ENCODE results near the gene JAZF1.

The JAZF1 gene

DNA sequence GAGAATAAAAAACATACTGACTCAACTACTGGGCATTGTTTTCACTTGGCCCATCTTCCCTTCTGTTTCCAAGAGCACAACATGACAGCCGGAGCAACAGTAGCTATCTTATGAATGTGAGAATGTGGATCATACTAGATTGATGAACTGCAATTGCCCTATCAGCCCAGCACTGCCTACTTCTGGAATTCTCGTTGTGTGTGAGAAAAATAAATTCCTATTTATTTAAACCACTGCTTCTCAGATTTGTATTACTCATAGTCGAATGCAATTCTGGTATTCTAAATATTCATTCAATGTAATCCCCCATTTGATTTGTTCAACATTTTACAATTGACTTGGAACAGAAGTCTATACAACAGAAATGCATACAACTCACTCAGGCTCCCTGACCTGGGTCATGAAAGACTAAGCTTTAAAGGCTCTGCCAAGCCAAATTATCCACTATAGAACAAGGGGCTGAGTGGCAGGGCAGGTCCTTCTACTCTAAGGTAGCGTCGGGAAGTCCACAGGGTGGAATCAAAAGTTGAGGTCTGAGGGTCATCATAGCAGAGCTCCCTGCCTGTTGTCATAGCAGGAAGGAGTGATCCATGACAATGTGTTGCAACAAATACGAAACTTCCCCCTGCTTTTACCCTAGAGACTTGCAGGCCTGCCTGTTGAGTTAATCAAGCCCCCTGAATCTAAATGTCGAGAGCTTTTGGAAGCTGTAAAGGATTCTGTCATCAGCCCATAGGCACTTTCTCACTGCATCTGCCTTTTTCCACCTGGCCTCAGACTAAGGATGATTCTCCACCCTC, 12.4 kb upstream of the JAZF1 start:
- H2BK15ac ChIP-seq (ENCODE audit: low read length): no peak overlapping the region

DNA sequence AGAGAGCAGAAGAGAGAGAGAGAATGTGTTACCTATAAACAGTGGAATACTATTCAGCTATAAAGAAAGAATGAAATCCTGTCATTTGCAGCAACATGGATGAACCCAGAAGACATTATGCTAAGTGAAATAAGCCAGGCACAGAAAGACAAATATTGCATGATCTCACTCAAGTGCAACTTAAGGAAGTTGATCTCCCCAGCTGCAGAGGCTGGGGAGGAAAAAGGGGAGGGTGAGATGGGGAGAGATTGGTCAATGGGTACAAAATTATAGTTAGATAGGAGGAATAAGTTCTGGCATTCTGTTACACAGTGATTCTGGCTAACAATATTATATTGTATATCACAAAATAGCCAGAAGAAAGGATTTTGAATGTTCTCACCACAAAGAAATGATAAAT, 11.2 kb upstream of the JAZF1 start:
- peaks cover 3 to 4% of the 10 kb centered on the region in 2 donors for H3K4me1 ChIP-seq (ENCODE audit: control insufficient read depth in 2 of 2, insufficient read depth in 1 of 2, low read depth in 1 of 2, low read length in 2 of 2)
- DNase-seq (ENCODE audit: low spot score): no peak
- H3K79me1 ChIP-seq (ENCODE audit: low read depth, low read length): no peaks in the 10 kb centered on the region
- no peaks in the 10 kb centered on the region for H3K9me3 ChIP-seq (replicated peaks in 1 of 2; ENCODE audit: control insufficient read depth in 2 of 2, insufficient read depth in 1 of 2, low read depth in 1 of 2, low read length in 2 of 2)
- H4K91ac ChIP-seq (ENCODE audit: low read depth, low read length, poor library complexity): no peak overlapping the region
- no peak overlapping the region for H2BK12ac ChIP-seq (ENCODE audit: low read length)
- H2BK15ac ChIP-seq (ENCODE audit: low read length): no peak overlapping the region
- no peak overlapping the region for H2BK120ac ChIP-seq (ENCODE audit: low read depth, low read length)
- no peak overlapping the region for H3K4me3 ChIP-seq (ENCODE audit: low read length in 2 of 2)
- H2AFZ ChIP-seq (ENCODE audit: low read length): no peak overlapping the region
- no peaks in the 10 kb centered on the region for H3K36me3 ChIP-seq (replicated peaks in 1 of 2; ENCODE audit: control insufficient read depth in 2 of 2, insufficient read depth in 2 of 2, low read length in 2 of 2)
- H3K14ac ChIP-seq (ENCODE audit: low read length): no peak overlapping the region
- no peak overlapping the region for H3K4me2 ChIP-seq (ENCODE audit: insufficient read depth, low read length, poor library complexity, severe bottlenecking)
- no peak overlapping the region for H2BK5ac ChIP-seq (ENCODE audit: low read length)
- H3K9ac ChIP-seq (ENCODE audit: low read depth, low read length, poor library complexity): no peak overlapping the region
- H2AK5ac ChIP-seq (ENCODE audit: low read depth, low read length): no peak overlapping the region
- no peak overlapping the region for H3K4ac ChIP-seq (ENCODE audit: low read length)
- peaks cover 0 to 45% (median 0%) of the 10 kb centered on the region in 3 experiments for H3K27me3 ChIP-seq (ENCODE audit: control insufficient read depth in 3 of 3, insufficient read depth in 3 of 3, low read depth in 1 of 3, low read length in 3 of 3)
- no peak overlapping the region for H3K18ac ChIP-seq (ENCODE audit: low read length)
- no peak overlapping the region for H4K8ac ChIP-seq (ENCODE audit: low read depth, low read length)
- no peak overlapping the region for H3K27ac ChIP-seq (replicated peaks; ENCODE audit: low read length)
- no peak overlapping the region for H3K23ac ChIP-seq (ENCODE audit: low read depth, low read length, poor library complexity)

More for the DNA sequence above, 12.4 kb upstream of the JAZF1 start:
- H4K8ac ChIP-seq (ENCODE audit: low read depth, low read length): no peak overlapping the region
- H2BK12ac ChIP-seq (ENCODE audit: low read length): no peak overlapping the region
- no peak overlapping the region for H2BK5ac ChIP-seq (ENCODE audit: low read length)
- no peak overlapping the region for H3K14ac ChIP-seq (ENCODE audit: low read length)
- peaks cover 3 to 4% of the 10 kb centered on the region in 2 donors for H3K4me1 ChIP-seq (ENCODE audit: control insufficient read depth in 2 of 2, insufficient read depth in 1 of 2, low read depth in 1 of 2, low read length in 2 of 2)
- no peak overlapping the region for H3K23ac ChIP-seq (ENCODE audit: low read depth, low read length, poor library complexity)
- no peak overlapping the region for H3K4me3 ChIP-seq (ENCODE audit: low read length in 2 of 2)
- no peak overlapping the region for H2AK5ac ChIP-seq (ENCODE audit: low read depth, low read length)
- no peaks in the 10 kb centered on the region for H3K36me3 ChIP-seq (replicated peaks in 1 of 2; ENCODE audit: control insufficient read depth in 2 of 2, insufficient read depth in 2 of 2, low read length in 2 of 2)
- H2BK120ac ChIP-seq (ENCODE audit: low read depth, low read length): no peak overlapping the region
- WGBS, 2 donors (ENCODE audit: extremely low coverage in 2 of 2, insufficient read length in 2 of 2, insufficient replicate concordance in 1 of 2): no CpG with 5 or more reads among the region's 7 CpGs
- H3K79me1 ChIP-seq (ENCODE audit: low read depth, low read length): no peaks in the 10 kb centered on the region
- H2AFZ ChIP-seq (ENCODE audit: low read length): no peak overlapping the region
- H3K4me2 ChIP-seq (ENCODE audit: insufficient read depth, low read length, poor library complexity, severe bottlenecking): no peak overlapping the region
- H3K9ac ChIP-seq (ENCODE audit: low read depth, low read length, poor library complexity): no peak overlapping the region
- H3K27me3 ChIP-seq (ENCODE audit: control insufficient read depth in 3 of 3, insufficient read depth in 3 of 3, low read depth in 1 of 3, low read length in 3 of 3): peaks cover 0 to 35% (median 0%) of the 10 kb centered on the region in 3 experiments
- H3K27ac ChIP-seq (replicated peaks; ENCODE audit: low read length): no peak overlapping the region
- no peak overlapping the region for H4K91ac ChIP-seq (ENCODE audit: low read depth, low read length, poor library complexity)
- H3K4ac ChIP-seq (ENCODE audit: low read length): no peak overlapping the region
- no peaks in the 10 kb centered on the region for H3K9me3 ChIP-seq (replicated peaks in 1 of 2; ENCODE audit: control insufficient read depth in 2 of 2, insufficient read depth in 1 of 2, low read depth in 1 of 2, low read length in 2 of 2)
- H3K18ac ChIP-seq (ENCODE audit: low read length): no peak overlapping the region
- DNase-seq (ENCODE audit: low spot score): no peak

DNA sequence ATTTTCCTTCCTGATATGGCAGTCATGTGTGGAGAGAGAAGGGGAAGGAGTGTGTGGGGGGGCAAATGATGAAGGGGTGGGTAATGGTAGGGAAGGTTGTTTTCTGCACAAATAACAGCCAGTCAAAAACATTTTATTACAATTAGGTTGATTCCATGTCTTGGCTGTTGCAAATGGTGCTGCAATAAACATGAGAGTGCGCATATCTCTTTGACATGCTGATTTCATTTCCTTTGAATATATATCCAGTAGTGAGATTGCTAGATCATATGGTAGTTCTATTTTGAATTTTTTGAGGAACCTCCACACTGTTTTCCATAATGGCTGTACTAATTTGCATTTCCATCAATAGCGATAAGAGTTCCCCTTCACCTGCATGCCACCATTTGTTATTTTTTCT, 10.6 kb upstream of the JAZF1 start:
- H3K27me3 ChIP-seq (ENCODE audit: control insufficient read depth in 3 of 3, insufficient read depth in 3 of 3, low read depth in 1 of 3, low read length in 3 of 3): peaks cover 0 to 45% (median 0%) of the 10 kb centered on the region in 3 experiments
- H3K4me2 ChIP-seq (ENCODE audit: insufficient read depth, low read length, poor library complexity, severe bottlenecking): no peak overlapping the region
- no peak overlapping the region for H2BK5ac ChIP-seq (ENCODE audit: low read length)
- no peak overlapping the region for H4K8ac ChIP-seq (ENCODE audit: low read depth, low read length)
- no peak overlapping the region for H3K4ac ChIP-seq (ENCODE audit: low read length)
- H3K9ac ChIP-seq (ENCODE audit: low read depth, low read length, poor library complexity): no peak overlapping the region
- H2BK15ac ChIP-seq (ENCODE audit: low read length): no peak overlapping the region
- no peaks in the 10 kb centered on the region for H3K36me3 ChIP-seq (replicated peaks in 1 of 2; ENCODE audit: control insufficient read depth in 2 of 2, insufficient read depth in 2 of 2, low read length in 2 of 2)
- H3K23ac ChIP-seq (ENCODE audit: low read depth, low read length, poor library complexity): no peak overlapping the region
- H2AFZ ChIP-seq (ENCODE audit: low read length): no peak overlapping the region
- WGBS, 2 donors (ENCODE audit: extremely low coverage in 2 of 2, insufficient read length in 2 of 2, insufficient replicate concordance in 1 of 2): no CpG with 5 or more reads among the region's 2 CpGs
- H2BK12ac ChIP-seq (ENCODE audit: low read length): no peak overlapping the region
- H2AK5ac ChIP-seq (ENCODE audit: low read depth, low read length): no peak overlapping the region
- no peak overlapping the region for H2BK120ac ChIP-seq (ENCODE audit: low read depth, low read length)
- H3K18ac ChIP-seq (ENCODE audit: low read length): no peak overlapping the region
- H3K4me3 ChIP-seq (ENCODE audit: low read length in 2 of 2): no peak overlapping the region
- H4K91ac ChIP-seq (ENCODE audit: low read depth, low read length, poor library complexity): no peak overlapping the region
- H3K9me3 ChIP-seq (replicated peaks in 1 of 2; ENCODE audit: control insufficient read depth in 2 of 2, insufficient read depth in 1 of 2, low read depth in 1 of 2, low read length in 2 of 2): no peaks in the 10 kb centered on the region
- no peak overlapping the region for H3K14ac ChIP-seq (ENCODE audit: low read length)
- no peak for DNase-seq (ENCODE audit: low spot score)
- H3K79me1 ChIP-seq (ENCODE audit: low read depth, low read length): no peaks in the 10 kb centered on the region
- H3K27ac ChIP-seq (replicated peaks; ENCODE audit: low read length): no peak overlapping the region
- peaks cover 3 to 4% of the 10 kb centered on the region in 2 donors for H3K4me1 ChIP-seq (ENCODE audit: control insufficient read depth in 2 of 2, insufficient read depth in 1 of 2, low read depth in 1 of 2, low read length in 2 of 2)

DNA sequence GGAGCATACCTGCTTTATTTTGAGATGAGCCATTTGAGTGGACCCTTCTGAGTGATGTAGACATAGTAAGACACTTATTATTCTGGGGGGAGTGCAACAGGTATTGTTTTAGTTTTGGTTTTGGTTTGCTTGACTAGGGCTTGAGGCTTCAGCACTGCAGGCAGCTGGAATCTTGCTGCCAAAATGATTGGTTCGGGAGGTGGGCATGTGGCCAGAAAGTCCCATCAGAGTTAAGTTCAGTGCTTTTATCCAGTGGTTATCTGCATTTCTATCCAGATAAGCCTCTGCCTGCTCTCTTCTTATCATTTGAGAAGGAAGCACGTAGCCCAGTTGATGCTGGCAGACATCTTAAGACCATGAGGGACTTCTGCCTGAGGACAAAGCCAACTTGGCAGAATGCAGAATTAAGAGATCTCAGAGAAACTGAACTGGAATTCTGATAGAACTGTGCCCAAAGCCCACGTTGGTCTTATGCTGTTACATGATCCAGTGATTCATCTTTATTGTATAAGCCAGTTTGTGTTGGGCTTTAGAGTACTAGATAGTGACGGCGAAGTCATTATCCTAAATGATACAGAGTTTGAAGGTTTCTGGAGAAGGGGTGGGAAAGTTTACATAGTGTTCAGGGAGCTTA, 9.6 kb upstream of the JAZF1 start:
- WGBS, 2 donors (ENCODE audit: extremely low coverage in 2 of 2, insufficient read length in 2 of 2, insufficient replicate concordance in 1 of 2): no CpG with 5 or more reads among the region's 5 CpGs
- DNase-seq (ENCODE audit: low spot score): no peak
- H2BK15ac ChIP-seq (ENCODE audit: low read length): no peak overlapping the region

More for the DNA sequence above, 9.6 kb upstream of the JAZF1 start:
- Histone ChIP-seq H2BK120ac (ENCODE audit: low read depth, low read length) (no peak overlapping the region), H2AK5ac (ENCODE audit: low read depth, low read length) (no peak overlapping the region), H3K23ac (ENCODE audit: low read depth, low read length, poor library complexity) (no peak overlapping the region), H3K27me3 (ENCODE audit: control insufficient read depth in 3 of 3, insufficient read depth in 3 of 3, low read depth in 1 of 3, low read length in 3 of 3) (peaks cover 0 to 43% (median 0%) of the 10 kb centered on the region in 3 experiments), H3K36me3 (replicated peaks in 1 of 2; ENCODE audit: control insufficient read depth in 2 of 2, insufficient read depth in 2 of 2, low read length in 2 of 2) (no peaks in the 10 kb centered on the region), H3K18ac (ENCODE audit: low read length) (no peak overlapping the region), H3K79me1 (ENCODE audit: low read depth, low read length) (no peaks in the 10 kb centered on the region), H3K14ac (ENCODE audit: low read length) (no peak overlapping the region), H2BK5ac (ENCODE audit: low read length) (no peak overlapping the region), H4K8ac (ENCODE audit: low read depth, low read length) (no peak overlapping the region), H3K9ac (ENCODE audit: low read depth, low read length, poor library complexity) (no peak overlapping the region), H3K9me3 (replicated peaks in 1 of 2; ENCODE audit: control insufficient read depth in 2 of 2, insufficient read depth in 1 of 2, low read depth in 1 of 2, low read length in 2 of 2) (no peaks in the 10 kb centered on the region), H3K4me3 (ENCODE audit: low read length in 2 of 2) (no peak overlapping the region), H3K4me2 (ENCODE audit: insufficient read depth, low read length, poor library complexity, severe bottlenecking) (no peak overlapping the region), H2AFZ (ENCODE audit: low read length) (no peak overlapping the region), H4K91ac (ENCODE audit: low read depth, low read length, poor library complexity) (no peak overlapping the region), H2BK12ac (ENCODE audit: low read length) (no peak overlapping the region), H3K4me1 (ENCODE audit: control insufficient read depth in 2 of 2, insufficient read depth in 1 of 2, low read depth in 1 of 2, low read length in 2 of 2) (peaks cover 3 to 4% of the 10 kb centered on the region in 2 donors), H3K4ac (ENCODE audit: low read length) (no peak overlapping the region), H3K27ac (replicated peaks; ENCODE audit: low read length) (no peak overlapping the region)
